Activated T-cell treated with anti-CD3 and anti-CD28 coated beads, Interleukin-2, amount 50 U/mL, for 24 hours (primary cell): ENCODE data around the gene HOXC11.

Experiments
- DNase-seq: peaks from one replicate; pipeline ENCODE4 v3.0.0-alpha.2; 2020
- H3K27ac Mint-ChIP-seq: 2 replicates; pipeline ENCODE4 v1.8.0; 2020; ENCODE audit warnings: mild to moderate bottlenecking, mixed read lengths
- H3K27me3 Mint-ChIP-seq: 2 replicates; pipeline ENCODE4 v1.8.0; 2020; ENCODE audit warnings: mixed read lengths
- H3K36me3 Mint-ChIP-seq: 2 replicates; pipeline ENCODE4 v1.8.0; 2020; ENCODE audit warnings: low read depth, mixed read lengths
- H3K4me1 Mint-ChIP-seq: 2 replicates; pipeline ENCODE4 v1.8.0; 2020; ENCODE audit warnings: low read depth, mixed read lengths
- H3K4me3 Mint-ChIP-seq: 2 replicates; pipeline ENCODE4 v1.8.0; 2020; ENCODE audit warnings: mild to moderate bottlenecking, moderate library complexity, mixed read lengths
- H3K9me3 Mint-ChIP-seq: 2 replicates; pipeline ENCODE4 v1.8.0; 2020; ENCODE audit warnings: mixed read lengths

The HOXC11 gene

GRCh38 chr12:53997204-53998109 lies 24.5 kb downstream of the HOXC11 start:
- no peak overlapping the region for H3K27ac Mint-ChIP-seq
- peaks cover 40% of the 10 kb centered on the region for H3K4me1 Mint-ChIP-seq
- peaks cover 100% of the 10 kb centered on the region for H3K27me3 Mint-ChIP-seq
- no peaks in the 10 kb centered on the region for H3K36me3 Mint-ChIP-seq
- no peak for DNase-seq
- no peaks in the 10 kb centered on the region for H3K9me3 Mint-ChIP-seq
- H3K4me3 Mint-ChIP-seq: no peak overlapping the region

DNA sequence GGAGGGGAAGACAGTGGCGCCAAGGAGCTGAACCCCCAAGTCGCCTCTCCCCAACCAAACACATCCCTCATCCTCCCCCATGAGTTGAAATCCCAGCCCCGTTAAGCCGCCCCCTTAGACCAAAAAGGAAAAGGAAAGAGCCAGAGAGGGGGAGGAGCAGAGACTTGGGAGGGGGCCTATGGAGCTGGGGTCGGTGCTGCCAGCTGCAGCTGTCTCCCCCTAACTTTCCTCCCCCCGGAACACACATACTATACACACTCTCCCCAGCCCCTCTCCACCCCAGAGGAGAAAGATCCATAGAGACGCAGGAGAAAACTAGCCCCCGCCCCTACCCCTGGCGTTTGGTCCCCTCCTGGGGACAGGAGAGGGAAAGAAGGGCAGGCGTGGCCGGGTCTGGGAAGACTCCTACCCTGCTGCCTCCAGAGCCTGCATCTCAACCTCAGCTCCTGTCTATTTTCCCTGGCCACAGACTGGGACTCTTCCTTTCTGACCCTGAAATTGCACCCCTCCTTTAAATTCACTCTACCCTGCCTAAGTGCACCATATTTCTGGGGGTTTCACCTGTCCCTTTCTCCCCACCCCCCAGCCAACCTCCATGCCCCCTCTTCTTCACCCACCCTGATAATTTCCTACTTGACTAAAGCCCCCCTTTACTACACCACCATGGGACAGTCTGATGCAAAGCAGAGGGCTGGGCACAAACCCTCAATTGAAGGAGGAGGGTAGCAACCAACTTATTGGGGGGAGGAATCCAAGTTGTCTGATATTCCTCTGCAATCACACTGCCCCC lies 25.4 kb downstream of the HOXC11 start:
- no peaks in the 10 kb centered on the region for H3K36me3 Mint-ChIP-seq
- H3K27ac Mint-ChIP-seq: no peak overlapping the region
- no peak for DNase-seq
- peaks cover 100% of the 10 kb centered on the region for H3K27me3 Mint-ChIP-seq
- peaks cover 44% of the 10 kb centered on the region for H3K4me1 Mint-ChIP-seq
- H3K4me3 Mint-ChIP-seq: no peak overlapping the region
- H3K9me3 Mint-ChIP-seq: no peaks in the 10 kb centered on the region

GRCh38 chr12:53998900-53999236 lies 25.9 kb downstream of the HOXC11 start:
- Mint-ChIP-seq H3K4me3 (no peak overlapping the region), H3K27me3 (peaks cover 100% of the 10 kb centered on the region), H3K27ac (no peak overlapping the region), H3K4me1 (peaks cover 43% of the 10 kb centered on the region), H3K36me3 (no peaks in the 10 kb centered on the region), H3K9me3 (no peaks in the 10 kb centered on the region)
- DNase-seq: no peak

- H3K4me3 Mint-ChIP-seq: peak overlapping the region; percentile 53
- H3K27me3 Mint-ChIP-seq: peaks cover 100% of the 10 kb centered on the region
- no peak overlapping the region for H3K27ac Mint-ChIP-seq
- DNase-seq: no peak
- no peaks in the 10 kb centered on the region for H3K36me3 Mint-ChIP-seq
- H3K4me1 Mint-ChIP-seq: peaks cover 39% of the 10 kb centered on the region
- no peaks in the 10 kb centered on the region for H3K9me3 Mint-ChIP-seq
Observed at GRCh38 chr12:53999559-54000115, 26.7 kb downstream of the HOXC11 start.

GRCh38 chr12:54000116-54001114 lies 27.5 kb downstream of the HOXC11 start, which contains the start of gene HOXC9:
HOXC9 (plus strand) TSS chr12:54000161; CDS start chr12:54000189, 28 bp downstream.
- peak within 1 kb of the TSS; percentile 53 for H3K4me3 Mint-ChIP-seq
- H3K27me3 Mint-ChIP-seq: peaks cover 100% of the 10 kb centered on the region
- no peaks in the 10 kb centered on the region for H3K9me3 Mint-ChIP-seq
- peaks cover 34% of the 10 kb centered on the region for H3K4me1 Mint-ChIP-seq
- no peak within 1 kb of the TSS for H3K27ac Mint-ChIP-seq
- no peaks in the 10 kb centered on the region for H3K36me3 Mint-ChIP-seq
- DNase-seq: no peak

DNA sequence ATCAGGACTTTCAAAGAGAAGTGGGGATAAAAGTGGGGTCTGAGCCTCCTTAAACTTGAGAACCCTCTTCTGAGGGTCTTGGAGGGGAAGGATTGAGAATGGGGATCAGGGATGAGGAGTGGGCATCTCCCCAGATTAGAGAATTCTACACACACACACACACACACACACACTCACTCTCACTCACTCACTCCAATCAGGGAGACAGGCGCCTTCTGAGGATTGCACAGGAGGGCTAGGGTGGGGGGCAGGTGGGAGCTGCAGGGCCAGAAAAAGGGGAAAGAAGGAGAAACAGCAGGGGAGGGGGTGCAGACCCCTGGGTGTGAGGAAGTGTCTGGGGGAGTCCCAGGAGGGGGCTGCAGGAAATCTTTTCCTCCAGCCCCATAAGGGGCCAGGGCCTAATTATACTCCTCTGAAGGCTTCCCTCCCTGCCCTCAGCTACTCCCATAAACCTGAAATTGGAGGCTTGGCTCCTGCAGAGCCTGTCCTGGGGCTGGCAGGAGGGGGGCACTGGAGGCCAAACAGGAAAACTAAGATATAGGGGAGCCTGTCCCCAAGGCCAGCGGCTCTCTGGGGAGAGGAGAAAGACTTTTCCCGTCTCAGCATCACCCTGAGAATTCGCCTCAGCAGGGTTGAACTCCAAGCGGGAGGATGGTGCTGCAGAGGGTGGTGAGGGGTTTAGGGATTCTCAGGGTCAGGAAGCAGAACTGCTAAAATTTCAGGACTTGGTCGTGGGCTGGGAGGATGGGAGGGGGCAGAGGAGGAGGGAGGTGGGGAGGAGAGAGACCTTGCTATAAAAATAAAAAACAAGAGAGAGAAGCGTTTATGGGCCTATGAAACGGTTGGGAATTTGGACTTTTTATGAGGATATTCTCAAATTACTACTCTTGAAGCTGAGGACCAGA lies 28.6 kb downstream of the HOXC11 start:
- Mint-ChIP-seq H3K27ac (no peak overlapping the region), H3K36me3 (no peaks in the 10 kb centered on the region), H3K27me3 (peaks cover 100% of the 10 kb centered on the region), H3K4me1 (peaks cover 33% of the 10 kb centered on the region), H3K9me3 (no peaks in the 10 kb centered on the region), H3K4me3 (no peak overlapping the region)
- no peak for DNase-seq

DNA sequence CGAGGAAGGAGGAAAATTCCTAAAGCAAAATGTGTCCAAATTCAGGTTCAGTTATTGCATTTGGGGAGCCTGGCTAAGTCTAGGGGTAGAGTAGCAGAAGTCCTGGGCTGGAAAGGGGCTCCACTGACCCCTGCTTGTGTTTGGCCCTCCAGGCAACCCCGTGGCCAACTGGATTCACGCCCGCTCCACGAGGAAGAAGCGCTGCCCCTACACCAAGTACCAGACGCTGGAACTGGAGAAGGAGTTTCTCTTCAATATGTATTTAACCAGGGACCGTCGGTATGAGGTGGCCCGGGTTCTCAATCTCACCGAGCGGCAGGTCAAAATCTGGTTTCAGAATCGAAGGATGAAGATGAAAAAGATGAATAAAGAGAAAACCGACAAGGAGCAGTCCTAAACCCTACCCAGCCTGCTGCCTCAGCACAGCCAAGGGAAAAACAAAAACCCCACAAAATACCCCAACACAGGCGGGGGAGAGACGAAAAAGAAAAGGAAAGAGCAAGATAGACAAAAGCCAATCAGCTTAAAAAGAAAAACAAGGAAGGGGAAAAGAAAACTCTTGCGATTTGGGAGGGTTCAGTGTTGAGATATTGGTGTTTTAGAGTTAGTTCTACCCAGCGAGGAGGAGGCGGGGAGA lies 29.5 kb downstream of the HOXC11 start:
- Mint-ChIP-seq H3K27ac (no peak overlapping the region), H3K36me3 (no peaks in the 10 kb centered on the region), H3K4me1 (peaks cover 31% of the 10 kb centered on the region), H3K9me3 (no peaks in the 10 kb centered on the region), H3K27me3 (peaks cover 100% of the 10 kb centered on the region), H3K4me3 (no peak overlapping the region)
- no peak for DNase-seq

DNA sequence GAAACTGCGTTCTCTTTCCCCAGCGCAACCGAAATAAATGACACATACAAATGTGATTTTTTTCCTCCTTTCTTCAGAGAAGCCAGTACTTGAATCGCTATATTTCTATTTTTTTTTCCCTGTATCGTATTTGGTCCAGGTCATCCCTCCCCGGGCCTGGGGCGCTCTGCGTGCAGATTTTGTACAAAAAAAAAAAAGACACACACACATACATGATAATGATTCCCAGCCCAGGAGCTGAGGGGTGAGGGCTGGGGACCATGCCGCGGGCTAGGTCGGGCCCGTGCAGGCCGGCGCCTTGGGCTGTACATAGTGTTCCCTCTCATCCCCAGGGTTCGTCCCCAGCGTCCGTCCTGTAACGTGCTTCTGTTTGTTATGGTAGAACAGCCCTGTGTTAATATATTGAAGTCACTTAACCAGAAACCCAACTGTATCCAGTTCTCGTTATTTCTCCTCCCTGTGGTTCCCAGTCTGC lies 30.0 kb downstream of the HOXC11 start:
- no peak overlapping the region for H3K27ac Mint-ChIP-seq
- peaks cover 26% of the 10 kb centered on the region for H3K4me1 Mint-ChIP-seq

GRCh38 chr12:54003625-54004024 lies 30.7 kb downstream of the HOXC11 start:
- Mint-ChIP-seq H3K27me3 (peaks cover 100% of the 10 kb centered on the region), H3K27ac (no peak overlapping the region), H3K4me3 (no peak overlapping the region), H3K4me1 (peaks cover 26% of the 10 kb centered on the region), H3K36me3 (no peaks in the 10 kb centered on the region), H3K9me3 (no peaks in the 10 kb centered on the region)
- DNase-seq: no peak

More for the DNA sequence above, 30.0 kb downstream of the HOXC11 start:
- no peaks in the 10 kb centered on the region for H3K36me3 Mint-ChIP-seq
- no peak for DNase-seq
- peaks cover 100% of the 10 kb centered on the region for H3K27me3 Mint-ChIP-seq
- H3K4me3 Mint-ChIP-seq: no peak overlapping the region
- no peaks in the 10 kb centered on the region for H3K9me3 Mint-ChIP-seq

- Mint-ChIP-seq H3K4me3 (no peak overlapping the region), H3K27ac (no peak overlapping the region), H3K4me1 (peaks cover 28% of the 10 kb centered on the region), H3K9me3 (no peaks in the 10 kb centered on the region), H3K36me3 (no peaks in the 10 kb centered on the region), H3K27me3 (peaks cover 98% of the 10 kb centered on the region)
- DNase-seq: no peak
Observed at GRCh38 chr12:54004063-54004840, 31.3 kb downstream of the HOXC11 start.

GRCh38 chr12:54004841-54005530 lies 32.1 kb downstream of the HOXC11 start:
- Mint-ChIP-seq H3K36me3 (no peaks in the 10 kb centered on the region), H3K4me3 (no peak overlapping the region), H3K27ac (no peak overlapping the region), H3K4me1 (peaks cover 34% of the 10 kb centered on the region), H3K9me3 (no peaks in the 10 kb centered on the region), H3K27me3 (peaks cover 98% of the 10 kb centered on the region)
- DNase-seq: no peak

DNA sequence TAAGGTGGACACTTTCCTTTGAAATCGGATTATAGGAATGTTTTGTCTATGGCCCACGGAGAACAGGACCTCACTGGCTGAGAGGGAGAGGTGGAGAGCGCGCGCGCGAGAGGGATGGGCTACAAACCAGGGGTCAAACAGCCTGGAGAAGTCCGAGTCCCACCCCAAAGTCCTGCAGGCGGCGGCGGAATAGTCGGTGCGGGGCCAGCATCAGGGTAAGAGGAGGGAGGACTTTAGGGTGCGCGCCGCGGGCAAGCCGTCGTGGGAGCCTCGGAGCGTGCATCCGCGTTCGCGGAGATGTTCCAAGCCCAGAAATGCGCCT lies 32.6 kb downstream of the HOXC11 start:
- no peak overlapping the region for H3K4me3 Mint-ChIP-seq
- H3K27ac Mint-ChIP-seq: no peak overlapping the region
- no peaks in the 10 kb centered on the region for H3K9me3 Mint-ChIP-seq

More for the DNA sequence above, 32.6 kb downstream of the HOXC11 start:
- peaks cover 31% of the 10 kb centered on the region for H3K4me1 Mint-ChIP-seq
- DNase-seq: no peak
- no peaks in the 10 kb centered on the region for H3K36me3 Mint-ChIP-seq
- peaks cover 98% of the 10 kb centered on the region for H3K27me3 Mint-ChIP-seq
